ENCODE measurements around the gene CERS6. TPM values are rescaled to one million over a fixed set of nuclear protein-coding genes. Genes with fewer than 3 reads are reported as not detected.

The CERS6 gene
- total and polyA plus RNA-seq, 2 experiments from 2014 or later, result 8.3 to 16.0 TPM

DNA sequence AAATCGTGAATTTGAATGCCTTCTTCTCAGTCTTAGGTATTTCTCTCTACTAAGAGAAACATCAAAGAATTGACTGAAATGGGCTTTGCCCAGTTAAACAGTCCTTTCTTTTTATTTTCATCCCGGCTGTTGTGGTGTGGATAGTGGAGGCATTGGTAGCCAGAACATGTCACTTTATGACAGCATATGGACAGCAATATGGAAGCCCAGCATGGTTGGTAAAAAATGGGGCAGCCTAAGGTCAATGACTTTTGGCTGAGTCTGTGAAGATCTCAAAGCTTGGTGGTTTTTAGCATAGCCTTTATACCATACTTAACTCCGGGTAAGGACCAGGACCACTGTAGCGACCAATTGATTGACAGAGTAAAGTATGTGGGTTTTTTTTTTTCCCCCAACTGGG is 3.2 kb downstream of the CERS6 start:
- no peak for TF ChIP-seq EZH2 (IDR thresholded peaks at IDR 0.05; ENCODE audit: insufficient read depth, poor library complexity, severe bottlenecking)
- no peak for TF ChIP-seq EZH2phosphoT487 (IDR thresholded peaks at IDR 0.05; ENCODE audit: insufficient read depth, low read depth)
- no peaks in the 10 kb centered on the region for H3K9me2 ChIP-seq (ENCODE audit: insufficient read depth)
- H3K27ac ChIP-seq, result no peak overlapping the region
- DNase-seq, result no peak
- no peaks in the 10 kb centered on the region for H3K27me3 ChIP-seq (replicated peaks; ENCODE audit: insufficient read depth)
- H3K4me1 ChIP-seq (ENCODE audit: insufficient read depth), result peaks cover 7% of the 10 kb centered on the region; the same call in 1 of the 2 replicates
- in situ Hi-C loops (cut with MboI), result no loop called here
- no peak overlapping the region for H3K4me3 ChIP-seq
- H3K36me3 ChIP-seq (ENCODE audit: low read depth), result no peaks in the 10 kb centered on the region
- H4K20me1 ChIP-seq (ENCODE audit: insufficient read depth), result no peaks in the 10 kb centered on the region
- H3K9ac ChIP-seq, result no peak overlapping the region
- H2AFZ ChIP-seq, result no peak overlapping the region
- H3F3A ChIP-seq (ENCODE audit: insufficient read depth), result no peaks in the 10 kb centered on the region
- H3K4me2 ChIP-seq (ENCODE audit: unreplicated experiment), result no peak overlapping the region
- WGBS, 2 experiments (ENCODE audit: low coverage in 1 of 2, low lambda C conversion rate in 2 of 2, missing lambda C conversion rate in 2 of 2), result 87 to 91% methylated on average over 4 of the region's 4 CpGs
- H3K9me3 ChIP-seq (ENCODE audit: low read depth), result no peaks in the 10 kb centered on the region
- H3K79me2 ChIP-seq (ENCODE audit: insufficient read depth), result peaks cover 73% of the 10 kb centered on the region

- no peak for DNase-seq
- Histone ChIP-seq H3K27ac (no peak overlapping the region), H4K20me1 (ENCODE audit: insufficient read depth) (no peaks in the 10 kb centered on the region), H3K9me3 (ENCODE audit: low read depth) (no peaks in the 10 kb centered on the region), H3K4me1 (ENCODE audit: insufficient read depth) (peaks cover 7% of the 10 kb centered on the region; the same call in 1 of the 2 replicates), H3K27me3 (replicated peaks; ENCODE audit: insufficient read depth) (no peaks in the 10 kb centered on the region), H3K9me2 (ENCODE audit: insufficient read depth) (no peaks in the 10 kb centered on the region), H3K36me3 (ENCODE audit: low read depth) (no peaks in the 10 kb centered on the region), H3K9ac (no peak overlapping the region), H3K4me2 (ENCODE audit: unreplicated experiment) (no peak overlapping the region), H2AFZ (no peak overlapping the region), H3K4me3 (no peak overlapping the region), H3F3A (ENCODE audit: insufficient read depth) (no peaks in the 10 kb centered on the region), H3K79me2 (ENCODE audit: insufficient read depth) (peaks cover 83% of the 10 kb centered on the region)
- WGBS, 2 experiments (ENCODE audit: low coverage in 1 of 2, low lambda C conversion rate in 2 of 2, missing lambda C conversion rate in 2 of 2), result 39 to 42% methylated on average over 2 of the region's 2 CpGs
- in situ Hi-C loops (cut with MboI), result no loop called here
- no peak for TF ChIP-seq EZH2 (IDR thresholded peaks at IDR 0.05; ENCODE audit: insufficient read depth, poor library complexity, severe bottlenecking)
- TF ChIP-seq EZH2phosphoT487 (IDR thresholded peaks at IDR 0.05; ENCODE audit: insufficient read depth, low read depth), result no peak
Measured at GRCh38 chr2:168460571-168460970, 4.5 kb downstream of the CERS6 start.

DNA sequence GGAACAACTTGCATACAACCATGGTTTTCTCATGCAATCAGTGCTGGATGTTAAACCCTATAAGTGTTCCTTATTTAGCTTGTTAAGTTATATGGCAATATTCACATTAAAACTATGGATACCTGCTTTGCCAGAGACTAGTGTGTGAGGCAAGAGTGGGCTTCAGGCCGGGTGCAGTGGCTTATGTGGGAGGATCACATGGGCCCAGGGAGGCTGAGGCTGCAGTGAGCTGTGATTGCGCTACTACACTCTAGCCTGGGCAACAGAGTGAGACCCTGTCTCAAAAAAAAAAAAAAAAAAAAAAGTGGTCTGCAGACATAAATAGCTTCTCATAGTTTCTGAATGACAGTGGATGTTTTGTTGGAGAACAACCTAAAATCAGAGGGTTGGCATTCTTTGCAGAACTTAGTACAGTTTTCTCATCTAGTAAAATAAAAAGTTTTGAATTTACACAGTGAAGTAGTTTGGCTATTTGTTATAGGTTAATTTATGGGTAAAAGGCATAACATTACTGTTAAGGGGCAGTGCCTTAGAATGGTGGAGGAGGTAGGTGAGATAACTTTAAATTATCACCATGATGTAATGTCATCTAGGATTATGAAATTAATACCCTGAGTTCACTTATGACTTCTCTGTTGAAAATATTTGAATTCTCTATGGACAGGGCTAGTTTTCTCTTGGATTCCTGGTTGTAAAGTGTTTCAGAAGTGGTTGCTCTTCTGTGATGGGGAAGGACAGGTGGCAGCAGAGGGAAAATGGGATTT is 5.3 kb downstream of the CERS6 start:
- Histone ChIP-seq H3K4me1 (ENCODE audit: insufficient read depth) (peaks cover 7% of the 10 kb centered on the region; the same call in 1 of the 2 replicates), H3K36me3 (ENCODE audit: low read depth) (no peaks in the 10 kb centered on the region), H3K79me2 (ENCODE audit: insufficient read depth) (peaks cover 87% of the 10 kb centered on the region), H4K20me1 (ENCODE audit: insufficient read depth) (no peaks in the 10 kb centered on the region), H2AFZ (no peak overlapping the region), H3K4me2 (ENCODE audit: unreplicated experiment) (no peak overlapping the region), H3K27ac (no peak overlapping the region), H3F3A (ENCODE audit: insufficient read depth) (no peaks in the 10 kb centered on the region), H3K4me3 (no peak overlapping the region), H3K9ac (no peak overlapping the region), H3K9me2 (ENCODE audit: insufficient read depth) (no peaks in the 10 kb centered on the region), H3K9me3 (ENCODE audit: low read depth) (no peaks in the 10 kb centered on the region), H3K27me3 (replicated peaks; ENCODE audit: insufficient read depth) (no peaks in the 10 kb centered on the region)
- 90 to 98% methylated on average over 2 of the region's 2 CpGs for WGBS, 2 experiments (ENCODE audit: low coverage in 1 of 2, low lambda C conversion rate in 2 of 2, missing lambda C conversion rate in 2 of 2)
- TF ChIP-seq EZH2 (IDR thresholded peaks at IDR 0.05; ENCODE audit: insufficient read depth, poor library complexity, severe bottlenecking) (no peak), EZH2phosphoT487 (IDR thresholded peaks at IDR 0.05; ENCODE audit: insufficient read depth, low read depth) (no peak)
- DNase-seq, result no peak
- in situ Hi-C loops (cut with MboI), result no loop called here

DNA sequence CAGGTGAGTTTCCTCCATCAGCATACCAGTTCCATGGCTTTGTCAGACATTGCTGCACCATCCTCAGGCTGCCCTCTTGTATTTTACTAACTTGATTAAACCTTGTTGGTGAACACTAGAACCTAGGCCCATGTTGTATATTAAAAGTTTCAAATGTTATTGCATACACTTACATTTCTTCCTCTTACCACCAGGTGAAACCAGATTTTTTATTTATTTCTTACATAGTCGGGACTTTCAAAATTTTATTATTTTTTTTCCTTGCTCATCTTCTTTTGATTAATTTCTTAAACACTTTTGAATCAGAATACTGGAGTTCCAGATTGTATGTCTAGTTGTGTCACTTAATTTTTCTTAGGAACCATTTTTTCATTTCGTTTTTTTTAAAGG is 5.9 kb downstream of the CERS6 start:
- no peaks in the 10 kb centered on the region for H4K20me1 ChIP-seq (ENCODE audit: insufficient read depth)
- H3K27ac ChIP-seq, result no peak overlapping the region
- no peaks in the 10 kb centered on the region for H3K27me3 ChIP-seq (replicated peaks; ENCODE audit: insufficient read depth)
- no peaks in the 10 kb centered on the region for H3K36me3 ChIP-seq (ENCODE audit: low read depth)
- peaks cover 7% of the 10 kb centered on the region; the same call in 1 of the 2 replicates for H3K4me1 ChIP-seq (ENCODE audit: insufficient read depth)
- no peaks in the 10 kb centered on the region for H3K9me3 ChIP-seq (ENCODE audit: low read depth)
- no peaks in the 10 kb centered on the region for H3F3A ChIP-seq (ENCODE audit: insufficient read depth)
- no peaks in the 10 kb centered on the region for H3K9me2 ChIP-seq (ENCODE audit: insufficient read depth)
- TF ChIP-seq EZH2phosphoT487 (IDR thresholded peaks at IDR 0.05; ENCODE audit: insufficient read depth, low read depth), result no peak
- TF ChIP-seq EZH2 (IDR thresholded peaks at IDR 0.05; ENCODE audit: insufficient read depth, poor library complexity, severe bottlenecking), result no peak
- H3K4me3 ChIP-seq, result no peak overlapping the region
- WGBS, 2 experiments (ENCODE audit: low coverage in 1 of 2, low lambda C conversion rate in 2 of 2, missing lambda C conversion rate in 2 of 2), result 45 to 59% methylated on average over 2 of the region's 2 CpGs
- no peak overlapping the region for H3K4me2 ChIP-seq (ENCODE audit: unreplicated experiment)
- in situ Hi-C loops (cut with MboI), result no loop called here
- DNase-seq, result no peak
- H3K9ac ChIP-seq, result no peak overlapping the region
- no peak overlapping the region for H2AFZ ChIP-seq
- H3K79me2 ChIP-seq (ENCODE audit: insufficient read depth), result peaks cover 88% of the 10 kb centered on the region
